Measurements from ENCODE around the gene XRCC2.

XRCC2 gene

GRCh38 chr7:152617056-152617455, 58.9 kb downstream of the XRCC2 start:
- H3K27ac ChIP-seq: no peak overlapping the region
- ChIA-PET POLR2A (ENCODE audit: low non-redundant PET) (no interaction called here), CTCF (no interaction called here)
- no peak for TF ChIP-seq CTCF (conservative IDR thresholded peaks at IDR 0.05; ENCODE audit: low read depth)
- no peak for DNase-seq (ENCODE audit: low spot score)

- no peak for TF ChIP-seq CTCF (conservative IDR thresholded peaks at IDR 0.05; ENCODE audit: low read depth)
- ChIA-PET CTCF (no interaction called here), POLR2A (ENCODE audit: low non-redundant PET) (no interaction called here)
- H3K27ac ChIP-seq: no peak overlapping the region
- DNase-seq (ENCODE audit: low spot score): no peak
Measured at GRCh38 chr7:152615031-152615741, 60.8 kb downstream of the XRCC2 start.

GRCh38 chr7:152608656-152609055, 67.3 kb downstream of the XRCC2 start:
- DNase-seq (ENCODE audit: low spot score): no peak
- CTCF ChIA-PET: no interaction called here
- POLR2A ChIA-PET (ENCODE audit: low non-redundant PET): no interaction called here
- TF ChIP-seq CTCF (conservative IDR thresholded peaks at IDR 0.05; ENCODE audit: low read depth): no peak
- H3K27ac ChIP-seq: no peak overlapping the region

- no peak for DNase-seq (ENCODE audit: low spot score)
- TF ChIP-seq CTCF (conservative IDR thresholded peaks at IDR 0.05; ENCODE audit: low read depth): no peak
- no peak overlapping the region for H3K27ac ChIP-seq
- ChIA-PET POLR2A (ENCODE audit: low non-redundant PET) (no interaction called here), CTCF (no interaction called here)
Measured at GRCh38 chr7:152608208-152608607, 67.7 kb downstream of the XRCC2 start.

GRCh38 chr7:152607007-152607406, 68.9 kb downstream of the XRCC2 start:
- CTCF ChIA-PET: interaction anchor here (0.8 kb wide), 1 partner anchor 38 kb away, joined by 6 read pairs; no protein-coding TSS in a partner anchor
- TF ChIP-seq CTCF (conservative IDR thresholded peaks at IDR 0.05; ENCODE audit: low read depth): no peak

GRCh38 chr7:152602962-152603361, 73.0 kb downstream of the XRCC2 start:
- ChIA-PET POLR2A (ENCODE audit: low non-redundant PET) (no interaction called here), CTCF (no interaction called here)
- H3K27ac ChIP-seq: no peak overlapping the region

More at GRCh38 chr7:152607007-152607406, 68.9 kb downstream of the XRCC2 start:
- DNase-seq (ENCODE audit: low spot score): no peak
- no peak overlapping the region for H3K27ac ChIP-seq
- POLR2A ChIA-PET (ENCODE audit: low non-redundant PET): no interaction called here

More at GRCh38 chr7:152602962-152603361, 73.0 kb downstream of the XRCC2 start:
- no peak for DNase-seq (ENCODE audit: low spot score)
- TF ChIP-seq CTCF (conservative IDR thresholded peaks at IDR 0.05; ENCODE audit: low read depth): no peak
